Osteocyte (in vitro differentiated cells): ENCODE measurements around the gene COX19. TPM values are rescaled to one million over a fixed set of nuclear protein-coding genes. Genes with fewer than 3 reads are reported as not detected.

Experiments
- DNase-seq: peaks from one replicate; pipeline ENCODE4 v3.0.0; 2021; ENCODE audit warnings: mixed read lengths; ENCODE audit not compliant: unreplicated experiment; ENCODE audit errors: extremely low spot score
- H3K27ac Mint-ChIP-seq: one replicate; pipeline ENCODE4 v1.8.0; 2021; ENCODE audit warnings: mild to moderate bottlenecking, mixed read lengths; ENCODE audit not compliant: unreplicated experiment
- H3K27me3 Mint-ChIP-seq: one replicate; pipeline ENCODE4 v1.8.0; 2021; ENCODE audit warnings: mixed read lengths; ENCODE audit not compliant: unreplicated experiment
- H3K36me3 Mint-ChIP-seq: one replicate; pipeline ENCODE4 v1.8.0; 2021; ENCODE audit warnings: mixed read lengths; ENCODE audit not compliant: unreplicated experiment
- H3K4me1 Mint-ChIP-seq: one replicate; pipeline ENCODE4 v1.8.0; 2021; ENCODE audit warnings: mixed read lengths; ENCODE audit not compliant: unreplicated experiment
- H3K4me3 Mint-ChIP-seq: one replicate; pipeline ENCODE4 v1.8.0; 2021; ENCODE audit warnings: mild to moderate bottlenecking, moderate library complexity, mixed read lengths; ENCODE audit not compliant: unreplicated experiment
- H3K9me3 Mint-ChIP-seq: one replicate; pipeline ENCODE4 v1.8.0; 2021; ENCODE audit warnings: mixed read lengths; ENCODE audit not compliant: unreplicated experiment
- total RNA-seq: library from RNA; stranded (reverse); gene quantifications from 2 replicates; pipeline ENCODE4 v1.2.1, GENCODE V29; 2021
- TF ChIP-seq, protein P1 (sequence below): fragments of 200-600 bp; sonication (generic); IDR thresholded peaks from 2 replicates; pipeline ENCODE4 v1.5.0; 2021; ENCODE audit warnings: antibody characterized with exemption, mild to moderate bottlenecking, moderate library complexity

COX19 gene
- total RNA-seq, 1 donor from 2014 or later, result 11.4 TPM

DNA sequence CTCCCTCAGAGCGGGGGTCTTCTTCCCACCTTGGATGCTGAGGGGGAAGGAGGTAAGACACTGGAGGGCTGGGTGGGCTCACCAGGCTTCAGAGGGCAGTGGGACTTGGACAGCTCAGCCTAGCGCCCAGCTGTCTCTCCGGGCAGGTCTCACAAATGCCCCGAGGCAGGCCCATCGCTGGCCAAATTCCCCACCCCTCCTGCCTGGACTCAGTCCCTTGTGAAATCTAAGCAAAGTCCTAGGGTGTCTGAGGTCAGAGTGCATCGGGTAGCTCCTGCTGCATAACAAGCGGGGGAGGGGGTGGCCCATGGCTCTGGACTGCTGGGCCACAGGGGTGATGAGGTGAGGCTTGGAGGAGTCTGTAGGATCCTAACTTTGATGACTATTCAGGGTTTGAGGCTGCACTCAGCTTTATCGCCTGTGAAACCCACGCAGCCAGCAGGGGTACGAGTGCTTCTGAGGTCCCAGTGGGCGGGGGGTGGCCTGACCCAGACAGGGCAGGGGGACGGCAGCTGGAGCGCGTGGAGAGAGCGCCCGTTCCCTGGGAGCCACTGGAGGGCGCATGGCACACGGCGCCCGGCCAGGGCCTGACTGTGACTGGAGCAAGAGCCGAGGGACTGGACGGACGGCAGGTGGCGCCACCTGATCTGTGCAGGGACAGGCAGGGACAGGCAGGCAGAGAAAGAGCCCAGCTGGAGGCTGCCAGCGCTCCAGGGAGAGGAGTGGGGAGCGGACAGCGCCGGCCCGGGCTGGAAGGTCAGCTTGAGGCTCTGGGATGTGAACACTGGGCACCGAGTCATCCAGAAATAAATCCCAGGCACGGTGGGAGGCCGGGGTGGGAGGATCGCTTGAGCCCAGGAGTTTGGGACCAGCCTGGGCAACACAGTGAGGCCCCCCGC is 17.6 kb upstream of the COX19 start:
- Mint-ChIP-seq H3K4me3 (no peak overlapping the region), H3K4me1 (peaks cover 19% of the 10 kb centered on the region), H3K27me3 (no peaks in the 10 kb centered on the region), H3K27ac (peak overlapping the region; percentile 27), H3K36me3 (peaks cover 4% of the 10 kb centered on the region), H3K9me3 (no peaks in the 10 kb centered on the region)
- peak; percentile 99 for DNase-seq
- TF ChIP-seq, protein P1, sequence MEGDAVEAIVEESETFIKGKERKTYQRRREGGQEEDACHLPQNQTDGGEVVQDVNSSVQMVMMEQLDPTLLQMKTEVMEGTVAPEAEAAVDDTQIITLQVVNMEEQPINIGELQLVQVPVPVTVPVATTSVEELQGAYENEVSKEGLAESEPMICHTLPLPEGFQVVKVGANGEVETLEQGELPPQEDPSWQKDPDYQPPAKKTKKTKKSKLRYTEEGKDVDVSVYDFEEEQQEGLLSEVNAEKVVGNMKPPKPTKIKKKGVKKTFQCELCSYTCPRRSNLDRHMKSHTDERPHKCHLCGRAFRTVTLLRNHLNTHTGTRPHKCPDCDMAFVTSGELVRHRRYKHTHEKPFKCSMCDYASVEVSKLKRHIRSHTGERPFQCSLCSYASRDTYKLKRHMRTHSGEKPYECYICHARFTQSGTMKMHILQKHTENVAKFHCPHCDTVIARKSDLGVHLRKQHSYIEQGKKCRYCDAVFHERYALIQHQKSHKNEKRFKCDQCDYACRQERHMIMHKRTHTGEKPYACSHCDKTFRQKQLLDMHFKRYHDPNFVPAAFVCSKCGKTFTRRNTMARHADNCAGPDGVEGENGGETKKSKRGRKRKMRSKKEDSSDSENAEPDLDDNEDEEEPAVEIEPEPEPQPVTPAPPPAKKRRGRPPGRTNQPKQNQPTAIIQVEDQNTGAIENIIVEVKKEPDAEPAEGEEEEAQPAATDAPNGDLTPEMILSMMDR, result peak; percentile 100

DNA sequence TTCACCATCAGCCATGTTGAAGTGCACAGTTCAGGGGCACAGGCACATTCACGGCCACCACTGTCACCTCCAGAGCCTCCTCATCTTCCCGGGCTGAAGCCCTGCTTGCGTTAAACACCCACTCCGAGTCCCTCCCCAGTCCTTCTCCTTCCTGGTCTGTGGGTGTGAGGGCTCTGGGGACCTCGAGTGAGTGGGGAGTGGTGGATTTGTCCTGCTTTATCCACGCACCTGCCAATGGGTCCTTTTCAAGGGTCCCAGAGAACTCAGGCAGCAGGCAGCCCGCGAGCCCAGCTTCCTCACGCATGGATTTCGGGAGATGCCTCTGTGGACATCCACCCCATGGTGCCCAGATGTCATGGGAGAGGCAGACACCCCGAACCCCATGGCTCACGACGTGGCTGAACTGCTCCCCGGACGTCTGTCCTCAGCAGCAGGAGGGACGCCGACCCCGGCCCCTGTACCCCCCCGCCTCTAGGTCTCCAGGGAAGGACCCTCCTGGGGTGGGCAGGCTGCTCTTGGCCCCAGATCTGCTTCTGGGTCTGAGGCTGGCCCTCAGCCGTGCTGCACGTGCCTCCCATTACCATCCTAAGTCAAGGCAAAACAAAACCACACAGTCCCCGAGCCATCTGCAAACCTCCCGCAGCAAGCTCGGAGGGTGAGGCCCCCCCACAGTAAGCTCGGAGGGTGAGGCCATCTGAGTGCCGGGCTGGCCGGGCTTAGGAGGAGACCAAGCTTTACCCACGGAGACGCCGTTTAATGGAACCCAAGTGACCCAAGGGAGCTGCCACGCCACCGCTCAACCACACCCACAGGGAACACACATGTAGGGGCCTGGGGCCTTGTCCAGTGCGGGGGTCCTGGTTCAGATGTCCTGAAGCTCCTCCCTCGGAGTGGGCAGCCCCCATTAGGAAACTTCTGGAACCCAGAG is 16.6 kb upstream of the COX19 start:
- Mint-ChIP-seq H3K4me3 (no peak overlapping the region), H3K27me3 (no peaks in the 10 kb centered on the region), H3K27ac (no peak overlapping the region), H3K4me1 (peaks cover 19% of the 10 kb centered on the region), H3K9me3 (no peaks in the 10 kb centered on the region), H3K36me3 (peaks cover 1% of the 10 kb centered on the region)
- no peak for DNase-seq
- TF ChIP-seq, protein P1, result no peak

DNA sequence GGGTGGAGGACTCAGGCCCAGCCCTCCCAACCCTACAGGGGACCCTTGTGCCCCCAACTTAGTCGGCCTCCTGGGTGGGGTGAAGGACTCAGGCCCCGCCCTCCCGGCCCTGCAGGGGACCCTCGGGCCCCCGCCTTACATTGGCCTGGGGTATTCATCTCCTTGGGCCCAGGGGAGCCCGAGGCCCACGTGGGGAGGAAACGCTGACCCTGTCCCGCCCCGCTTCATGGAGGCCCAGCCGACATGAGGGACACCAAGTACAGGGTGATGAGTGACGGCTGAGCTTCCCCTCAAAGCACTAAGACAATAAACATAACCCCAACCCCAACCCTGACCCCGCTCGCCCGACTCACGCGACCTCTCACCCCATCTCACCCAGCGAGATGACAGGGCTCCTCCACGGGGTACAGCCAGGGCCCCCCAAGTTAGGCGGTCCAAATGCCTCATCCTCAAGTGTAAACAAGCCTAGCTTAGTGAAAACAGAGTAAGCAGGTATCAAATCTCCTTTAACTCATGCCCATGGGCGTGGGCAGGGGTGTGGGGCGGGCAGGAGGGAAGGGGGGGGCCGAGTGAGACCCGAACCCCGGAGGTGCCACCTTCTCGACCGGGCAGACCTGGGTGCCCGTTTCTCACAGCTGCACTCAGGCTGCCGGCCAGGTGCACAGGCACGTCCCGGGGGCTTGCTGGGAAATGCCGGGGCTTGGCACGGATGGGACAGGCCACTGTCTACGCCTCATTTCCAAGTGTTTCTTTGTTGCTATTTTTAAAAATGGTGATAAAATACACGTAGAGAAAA is 15.8 kb upstream of the COX19 start:
- no peak overlapping the region for H3K4me3 Mint-ChIP-seq
- no peaks in the 10 kb centered on the region for H3K36me3 Mint-ChIP-seq
- no peaks in the 10 kb centered on the region for H3K9me3 Mint-ChIP-seq
- peaks cover 22% of the 10 kb centered on the region for H3K4me1 Mint-ChIP-seq
- TF ChIP-seq, protein P1, result no peak
- H3K27ac Mint-ChIP-seq, result no peak overlapping the region
- H3K27me3 Mint-ChIP-seq, result no peaks in the 10 kb centered on the region
- DNase-seq, result no peak

DNA sequence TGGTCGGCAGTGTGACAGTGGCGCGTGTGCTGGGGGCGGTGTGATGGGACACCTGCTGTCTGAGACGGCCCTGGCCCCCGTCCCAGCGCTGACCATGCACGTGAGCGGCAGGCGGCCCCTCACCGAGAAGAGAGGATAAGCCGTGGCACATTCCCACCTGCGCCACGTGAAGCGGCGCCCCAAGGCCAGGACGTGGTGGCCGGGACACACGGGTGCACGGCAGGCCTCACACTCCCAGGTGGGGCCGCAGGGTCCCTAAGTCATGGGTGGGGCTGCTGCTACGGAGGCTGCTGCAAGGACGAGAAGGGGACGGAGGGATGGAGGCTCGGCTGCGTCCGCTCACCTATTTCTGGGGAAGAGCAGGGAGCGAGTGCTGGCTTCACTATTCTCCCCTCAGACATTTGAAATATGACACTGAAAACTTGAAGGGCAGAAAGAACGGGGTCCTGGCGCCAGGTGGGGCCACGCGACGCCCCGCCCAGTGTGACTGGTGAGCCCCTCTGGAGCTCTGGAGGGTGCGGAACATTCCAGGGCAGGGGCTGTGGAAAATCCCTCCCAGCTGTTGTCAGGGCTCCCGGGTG is 15.1 kb upstream of the COX19 start:
- no peak for DNase-seq
- no peaks in the 10 kb centered on the region for H3K9me3 Mint-ChIP-seq
- peaks cover 22% of the 10 kb centered on the region for H3K4me1 Mint-ChIP-seq
- no peak overlapping the region for H3K4me3 Mint-ChIP-seq
- no peak overlapping the region for H3K27ac Mint-ChIP-seq
- TF ChIP-seq, protein P1, result no peak
- H3K36me3 Mint-ChIP-seq, result no peaks in the 10 kb centered on the region
- H3K27me3 Mint-ChIP-seq, result no peaks in the 10 kb centered on the region
